Colon (tissue), 2 donors: ENCODE results near the gene PATZ1.

Experiments
- FAIRE-seq: peaks from 2 replicates; lab custom pipeline; 2012; peaks lifted over from hg19 to GRCh38; lab: Jason Lieb, UNC
- donor health status: control.
- donor health status: control.

Gene PATZ1

GRCh38 chr22:31281733-31282132 lies 64.4 kb downstream of the PATZ1 start:
- FAIRE-seq, result no peak

- FAIRE-seq, result no peak
These were observed 66.2 kb downstream of the PATZ1 start for GRCh38 chr22:31279821-31280505.

- no peak for FAIRE-seq
These were observed 66.8 kb downstream of the PATZ1 start for GRCh38 chr22:31279327-31279669.

GRCh38 chr22:31278626-31279326 lies 67.4 kb downstream of the PATZ1 start:
- FAIRE-seq, result no peak

- no peak for FAIRE-seq
These were observed 68.0 kb downstream of the PATZ1 start for GRCh38 chr22:31278151-31278621.

GRCh38 chr22:31277741-31278140 lies 68.4 kb downstream of the PATZ1 start:
- FAIRE-seq, result no peak

GRCh38 chr22:31276426-31277167 lies 69.5 kb downstream of the PATZ1 start:
- no peak for FAIRE-seq
